NCI-H1417 treated with DMSO at 0.1 percent for 48 hours (cell line): Measurements from ENCODE around the gene ZNF594.
"Not testable (repeated sequence)": the region's sequence is repeated elsewhere in the genome, so short reads cannot be mapped to it uniquely, and the experiment has no call there.

ENCODE experiments used
- DNase-seq: peaks from one replicate; lab custom pipeline; 2025; lab: John Stamatoyannopoulos, UW

Gene ZNF594

DNA sequence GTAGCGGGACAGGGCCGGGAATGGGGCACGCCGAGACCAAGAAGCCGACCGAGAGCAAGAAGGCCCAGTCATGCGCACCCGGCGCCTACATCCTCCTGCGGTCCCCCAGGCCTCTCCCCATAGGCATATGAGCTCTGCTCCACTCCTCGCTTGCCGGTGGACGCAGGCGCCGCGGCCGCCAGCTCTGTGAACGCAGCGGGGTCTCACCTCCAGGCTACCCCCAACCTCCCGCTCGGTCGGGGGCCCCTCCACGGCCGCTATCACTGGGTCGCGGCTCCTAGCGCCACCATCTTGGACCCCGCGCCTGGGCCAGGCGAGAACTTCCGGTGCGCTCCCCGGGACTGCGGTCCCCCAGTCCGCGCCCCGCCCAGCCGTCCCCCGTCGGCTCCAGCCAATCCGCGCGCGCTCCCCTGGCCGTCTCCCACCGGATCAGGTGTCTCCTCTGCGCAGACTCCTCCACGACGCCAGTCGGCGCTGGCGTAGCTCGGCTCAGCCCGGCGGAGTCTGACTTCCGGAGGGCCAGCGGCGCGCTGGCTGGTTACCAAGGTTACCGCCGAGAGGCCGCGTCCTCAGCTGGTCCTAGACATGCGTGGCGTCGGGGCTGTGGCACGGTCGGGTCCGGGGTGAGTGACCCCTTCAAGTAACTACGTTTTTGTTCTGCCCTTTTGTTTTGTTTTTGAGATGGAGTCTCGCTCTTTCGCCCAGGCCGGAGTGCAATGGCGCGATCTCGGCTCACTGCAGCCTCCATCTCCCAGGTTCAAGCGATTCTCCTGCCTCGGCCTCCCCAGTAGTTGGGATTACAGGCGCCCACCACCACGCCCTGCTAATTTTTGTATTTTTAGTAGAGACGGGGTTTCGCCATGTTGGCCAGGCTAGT, at the start of gene ZNF594:
Gene ZNF594 (minus strand): TSS at position 328 of the 877 bp plus-strand sequence. CDS start 7,612 bp downstream, outside the sequence.
- peak; percentile 57 for DNase-seq

DNA sequence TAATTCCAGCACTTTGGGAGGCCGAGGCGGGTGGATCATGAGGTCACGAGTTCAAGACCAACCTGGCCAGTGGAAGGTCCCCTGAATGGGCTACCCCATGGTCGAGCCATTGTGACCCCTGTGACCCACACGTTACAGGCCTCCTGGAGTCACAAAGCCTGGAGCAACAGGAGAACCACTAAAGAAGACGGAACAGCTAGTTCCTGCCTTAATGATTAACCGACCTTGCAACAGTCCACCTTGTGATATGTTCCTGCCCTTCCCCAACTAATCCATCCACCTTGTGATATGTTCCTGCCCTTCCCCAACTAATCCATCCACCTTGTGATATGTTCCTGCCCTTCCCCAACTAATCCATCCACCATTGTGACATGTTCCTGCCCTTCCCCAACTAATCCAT, 48.1 kb upstream of the ZNF594 start:
- DNase-seq: not testable (repeated sequence)

DNA sequence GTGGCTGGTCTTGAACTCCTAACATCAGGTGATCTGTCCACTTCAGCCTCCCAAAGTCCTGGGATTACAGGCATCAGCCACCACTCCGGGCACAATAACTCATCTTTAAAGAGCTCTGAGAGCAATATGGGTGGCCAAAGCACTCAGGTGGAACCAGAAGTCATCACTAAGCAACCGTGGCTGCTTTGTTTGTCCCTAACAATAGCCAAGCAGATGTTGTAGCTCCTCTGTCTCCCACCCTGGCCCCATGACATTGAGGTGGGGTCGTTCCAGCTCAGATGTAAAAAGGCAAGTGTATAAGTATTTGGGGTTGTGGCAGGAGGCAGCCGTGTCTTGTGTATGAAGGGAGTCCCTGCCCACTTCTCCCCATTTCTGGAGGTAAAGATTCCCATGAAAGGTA, 46.7 kb upstream of the ZNF594 start:
- DNase-seq: no peak

DNA sequence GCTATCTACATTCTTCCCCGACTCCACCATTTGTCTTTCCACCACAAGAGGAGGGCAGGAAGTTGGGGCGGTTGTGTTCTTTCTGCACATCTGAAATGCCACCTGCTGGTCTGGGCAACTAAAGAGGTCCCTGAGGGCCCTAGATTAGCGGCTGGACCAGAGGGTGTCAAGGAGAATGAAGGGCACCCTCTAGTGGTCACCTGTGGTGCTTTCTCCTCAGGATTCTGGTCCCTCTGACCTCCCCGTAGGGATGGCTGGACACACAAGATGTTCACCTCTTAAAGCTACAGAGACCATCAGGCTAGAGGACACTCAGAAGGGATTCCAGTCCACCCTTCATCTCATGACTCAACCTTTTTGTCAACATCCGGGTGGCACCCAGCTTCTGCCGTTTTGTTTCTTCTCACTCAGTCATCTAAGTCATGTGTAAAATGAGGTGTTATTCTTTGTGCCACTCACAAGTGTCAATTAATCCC, 45.9 kb upstream of the ZNF594 start:
- DNase-seq: no peak

DNA sequence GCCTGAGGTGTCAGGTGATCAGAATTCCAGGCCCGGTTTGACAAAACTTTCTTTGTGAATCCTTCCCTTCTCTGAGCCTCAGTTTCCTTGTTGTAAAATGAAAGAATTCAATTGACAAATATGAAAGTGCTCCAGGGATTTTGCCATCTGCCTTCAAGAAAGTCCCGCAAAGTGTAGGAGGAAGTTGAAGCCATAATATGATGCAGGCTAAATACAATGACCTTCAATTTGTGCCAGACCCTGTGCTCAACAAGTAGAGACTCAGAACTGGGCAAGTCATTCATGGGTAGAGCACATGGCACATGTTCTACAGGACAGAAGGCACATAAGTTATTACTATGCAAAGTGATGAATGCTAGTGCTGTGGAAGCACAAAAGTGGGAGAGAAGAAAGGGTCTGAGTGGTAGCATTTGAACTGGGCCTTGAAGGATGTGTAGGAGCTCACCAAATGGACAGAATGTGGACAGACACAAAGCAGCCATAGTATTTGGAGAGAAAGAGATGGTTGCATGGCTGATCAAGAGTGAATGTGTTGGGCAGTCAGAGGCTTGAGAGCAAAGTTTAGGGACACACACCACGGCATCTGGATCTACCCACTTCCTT, 45.4 kb upstream of the ZNF594 start:
- no peak for DNase-seq

- DNase-seq: no peak
Observed at GRCh38 chr17:5234645-5235576, 43.2 kb upstream of the ZNF594 start, which contains the start of gene SCIMP. Gene SCIMP, minus strand, starts transcription at chr17:5234860. Its CDS starts 105 bp downstream, at chr17:5234755.

DNA sequence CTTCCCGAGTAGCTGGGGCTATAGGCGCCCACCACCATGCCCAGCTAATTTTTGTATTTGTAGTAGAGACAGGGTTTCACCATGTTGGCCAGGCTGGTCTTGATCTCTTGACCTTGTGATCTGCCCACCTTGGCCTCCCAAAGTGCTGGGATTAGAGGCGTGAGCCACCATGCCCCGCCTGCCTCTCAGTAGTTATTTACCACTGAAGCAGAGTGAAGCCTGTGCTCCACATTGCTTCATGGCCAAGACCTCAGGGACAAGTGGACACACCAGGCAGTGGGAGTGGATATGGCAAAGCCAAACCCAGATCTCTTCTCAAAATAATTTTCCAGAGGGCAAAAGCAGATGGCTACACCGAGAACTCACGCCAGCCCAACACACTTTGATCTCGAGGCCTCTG, 41.8 kb upstream of the ZNF594 start:
- DNase-seq: not testable (repeated sequence)

GRCh38 chr17:5226940-5227878, 35.5 kb upstream of the ZNF594 start:
- DNase-seq: no peak

DNA sequence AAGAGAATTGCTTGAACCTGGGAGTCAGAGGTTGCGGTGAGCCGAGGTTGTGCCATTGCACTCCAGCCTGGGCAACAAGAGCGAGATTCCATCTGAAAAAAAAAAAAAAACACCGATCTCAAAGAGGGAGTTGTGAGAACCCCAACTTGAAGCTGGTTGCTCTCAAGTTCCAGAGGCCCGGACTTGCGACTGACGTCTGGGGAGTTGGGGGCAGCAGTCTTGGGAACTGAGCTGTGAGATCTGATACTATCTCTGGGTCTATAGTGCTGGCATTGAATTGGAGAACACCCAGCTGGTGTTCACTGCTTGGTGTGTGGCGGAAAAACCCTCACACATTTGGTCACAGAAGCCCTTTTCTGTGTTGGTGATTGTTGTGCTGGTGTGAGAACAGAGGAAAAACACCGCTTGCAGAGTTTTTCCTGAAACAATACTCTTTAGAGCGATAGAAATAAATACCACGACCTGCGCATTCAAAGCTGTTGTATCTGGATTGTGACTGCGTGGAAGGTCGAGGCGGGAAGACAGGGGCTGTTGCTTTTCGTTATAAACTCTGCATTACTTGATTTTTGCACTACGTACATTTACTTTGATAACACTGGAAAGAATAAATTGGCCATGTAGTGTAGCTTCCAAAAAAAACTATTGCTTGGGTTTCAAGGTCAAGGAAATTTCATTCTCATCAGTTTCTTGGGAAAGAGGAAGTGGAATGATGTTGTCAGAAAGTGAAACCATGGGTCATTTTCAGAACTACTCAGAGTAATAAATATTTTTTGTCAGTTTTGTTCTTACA, 34.2 kb upstream of the ZNF594 start:
- DNase-seq: no peak

DNA sequence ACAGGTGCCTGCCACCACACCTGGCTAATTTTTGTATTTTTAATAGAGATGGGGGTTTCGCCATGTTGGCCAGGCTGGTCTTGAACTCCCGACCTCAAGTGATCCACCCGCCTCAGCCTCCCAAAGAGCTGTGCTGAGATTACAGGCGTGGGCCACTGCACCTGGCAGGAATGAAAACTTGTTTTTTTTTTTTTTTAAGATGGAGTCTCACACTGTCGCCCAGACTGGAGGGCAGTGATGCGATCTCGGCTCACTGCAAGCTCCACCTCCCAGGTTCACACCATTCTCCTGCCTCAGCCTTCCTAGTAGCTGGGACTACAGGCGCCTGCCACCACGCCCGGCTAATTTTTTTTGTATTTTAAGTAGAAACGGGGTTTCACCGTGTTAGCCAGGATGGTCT, 30.2 kb upstream of the ZNF594 start:
- not testable (repeated sequence) for DNase-seq

DNA sequence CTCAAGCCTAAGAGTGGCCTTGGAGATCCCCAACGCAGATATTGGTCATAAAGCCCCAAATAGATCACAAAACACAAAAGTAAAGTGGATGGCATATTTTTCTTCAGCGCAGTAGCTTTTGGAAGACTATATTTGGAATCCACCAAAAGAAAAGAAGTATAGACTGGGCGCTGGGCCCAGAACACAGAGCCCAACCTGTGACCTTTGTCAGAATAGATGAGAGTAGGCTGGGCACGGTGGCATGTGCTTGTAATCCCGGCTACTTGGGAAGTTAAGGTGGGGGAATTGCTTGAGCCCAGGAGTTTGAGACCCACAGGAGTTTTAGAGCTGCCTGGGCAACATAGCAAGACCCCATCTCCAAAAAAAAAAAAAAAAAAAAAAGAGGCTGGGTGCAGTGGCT, 28.4 kb upstream of the ZNF594 start:
- no peak for DNase-seq

GRCh38 chr17:5219536-5219935, 27.9 kb upstream of the ZNF594 start:
- DNase-seq: no peak

- DNase-seq: not testable (repeated sequence)
Observed at GRCh38 chr17:5217562-5217961, 25.9 kb upstream of the ZNF594 start.

DNA sequence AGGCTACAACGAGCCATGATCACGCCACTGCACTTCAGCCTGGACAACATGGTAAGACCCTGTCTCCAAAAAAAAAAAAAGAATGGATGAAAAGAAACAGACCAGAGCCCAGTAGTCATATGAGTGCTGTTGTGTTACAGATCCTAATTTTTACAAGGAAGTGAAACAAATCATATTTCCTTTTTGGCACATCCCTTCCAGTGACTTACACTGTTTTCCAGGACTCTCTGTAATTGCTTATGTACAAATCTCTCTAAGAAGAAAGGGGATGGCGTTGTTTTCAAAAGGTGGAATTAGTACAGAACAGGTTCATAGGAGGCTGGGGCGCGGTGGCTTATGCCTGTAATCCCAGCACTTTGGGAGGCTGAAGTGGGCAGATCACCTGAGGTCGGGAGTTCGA, 19.8 kb upstream of the ZNF594 start:
- DNase-seq: no peak

GRCh38 chr17:5210614-5211252, 19.1 kb upstream of the ZNF594 start:
- no peak for DNase-seq

DNA sequence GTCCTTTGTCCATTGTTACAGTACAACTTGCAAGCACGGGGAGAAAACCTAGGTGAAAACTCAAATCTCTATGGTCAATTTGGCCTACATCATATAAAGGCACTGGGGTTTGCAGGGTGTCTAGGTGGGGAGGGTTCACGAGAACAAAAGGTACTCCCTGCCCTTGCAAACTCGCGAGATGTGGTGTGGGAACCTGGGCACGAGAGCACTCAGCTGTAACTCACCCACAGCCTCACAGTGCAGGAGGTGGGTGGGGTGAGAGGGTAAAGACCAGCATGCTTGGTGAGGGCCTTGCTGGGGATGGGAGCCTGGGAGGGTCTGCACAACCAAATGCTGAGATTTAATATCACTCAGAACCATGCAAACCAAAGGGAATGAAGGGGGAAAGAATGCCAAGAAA, 18.4 kb upstream of the ZNF594 start:
- DNase-seq: no peak

- no peak for DNase-seq
Observed at GRCh38 chr17:5209396-5209795, 17.7 kb upstream of the ZNF594 start.

DNA sequence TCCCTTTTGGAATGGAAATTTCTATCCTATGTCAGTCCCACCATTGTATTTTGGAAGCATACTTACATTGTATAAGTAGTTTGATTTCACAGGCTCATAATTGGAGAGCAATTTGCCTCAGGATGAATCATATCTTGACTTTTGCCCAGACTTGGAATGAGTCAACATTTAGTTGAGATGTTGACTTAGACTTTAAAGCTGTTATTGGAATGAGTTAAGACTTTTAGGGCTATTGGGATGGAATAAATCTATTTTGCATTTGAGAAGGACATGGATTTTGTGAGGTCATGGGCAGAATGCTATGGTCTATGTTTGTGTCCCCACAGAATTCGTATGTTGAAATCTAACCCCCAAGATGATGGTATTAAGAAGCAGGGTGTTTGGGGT, 12.2 kb upstream of the ZNF594 start:
- no peak for DNase-seq

GRCh38 chr17:5203178-5203907, 11.7 kb upstream of the ZNF594 start:
- no peak for DNase-seq
